Liver (tissue), 9 donors: Measurements from ENCODE around the gene NDUFS2. TPM values are rescaled to one million over a fixed set of nuclear protein-coding genes. Genes with fewer than 3 reads are reported as not detected.

Experiments used
- DNase-seq: peaks from one replicate; pipeline ENCODE4 v3.0.0-alpha.2; 2017; ENCODE audit warnings: low spot score
- H3K27ac ChIP-seq, 2 donors: one replicate each; pipeline ENCODE4 v1.7.0; 2013; ENCODE audit warnings: inconsistent platforms in 2 of 2, low read length in 2 of 2, control low read depth in 1 of 2, low read depth in 1 of 2, mild to moderate bottlenecking in 1 of 2
- H3K27me3 ChIP-seq, 4 donors: one replicate each; pipeline versions ENCODE4 v1.6.1 to v1.7.0; 2013; ENCODE audit warnings: low read length in 3 of 4, inconsistent platforms in 1 of 4, mild to moderate bottlenecking in 1 of 4, moderate library complexity in 1 of 4; ENCODE audit not compliant: control insufficient read depth in 4 of 4, insufficient read depth in 4 of 4
- H3K36me3 ChIP-seq, 4 donors: one replicate each; pipeline versions ENCODE4 v1.6.1 to v1.7.0; 2013; ENCODE audit warnings: low read length in 3 of 4, mild to moderate bottlenecking in 3 of 4, low read depth in 1 of 4, moderate library complexity in 1 of 4; ENCODE audit not compliant: control insufficient read depth in 4 of 4, insufficient read depth in 3 of 4
- H3K4me1 ChIP-seq, 4 donors: one replicate each; pipeline versions ENCODE4 v1.6.1 to v1.7.0; 2013; ENCODE audit warnings: low read length in 3 of 4, mild to moderate bottlenecking in 3 of 4, moderate library complexity in 1 of 4; ENCODE audit not compliant: control insufficient read depth in 4 of 4, insufficient read depth in 4 of 4
- H3K4me3 ChIP-seq, 3 donors: one replicate each; pipeline versions ENCODE4 v1.6.1 to v1.7.0; 2013; ENCODE audit warnings: low read length in 3 of 3, control low read depth in 1 of 3, low read depth in 1 of 3, mild to moderate bottlenecking in 1 of 3
- H3K9ac ChIP-seq, 2 donors: one replicate each; pipeline ENCODE4 v1.7.0; 2013; ENCODE audit warnings: low read length in 2 of 2, mild to moderate bottlenecking in 2 of 2, moderate library complexity in 2 of 2, control low read depth in 1 of 2, low read depth in 1 of 2
- H3K9me3 ChIP-seq, 4 donors: one replicate each; pipeline versions ENCODE4 v1.6.1 to v1.7.0; 2013; ENCODE audit warnings: low read length in 3 of 4; ENCODE audit not compliant: control insufficient read depth in 4 of 4
- CTCF ChIP-seq: fragments of 150-350 bp; IDR thresholded peaks from 2 replicates; pipeline ENCODE4 v1.5.1; 2017; ENCODE audit warnings: improper control_type of control experiment, low read depth, low read length; ENCODE audit not compliant: missing input control
- EGR1 ChIP-seq, 2 donors: IDR thresholded peaks; 2 replicates each; pipeline ENCODE4 v1.6.1; 2016 to 2018; ENCODE audit warnings: antibody characterized with exemption in 2 of 2, low read depth in 2 of 2
- FOXA1 ChIP-seq: IDR thresholded peaks from 2 replicates; pipeline ENCODE4 v1.6.1; 2016; ENCODE audit warnings: antibody characterized with exemption
- FOXA2 ChIP-seq: IDR thresholded peaks from 2 replicates; pipeline ENCODE4 v1.6.1; 2016; ENCODE audit warnings: antibody characterized with exemption
- GABPA ChIP-seq, 2 donors: IDR thresholded peaks in 1 of 2; conservative IDR thresholded peaks in 1 of 2; 2 replicates each; pipeline ENCODE4 v1.6.1; 2016; ENCODE audit warnings: antibody characterized with exemption in 2 of 2, mild to moderate bottlenecking in 1 of 2, moderate library complexity in 1 of 2
- HNF4A ChIP-seq, 2 donors: conservative IDR thresholded peaks; 2 replicates each; pipeline ENCODE4 v1.6.1; 2016; ENCODE audit warnings: antibody characterized with exemption in 2 of 2, mild to moderate bottlenecking in 2 of 2
- HNF4G ChIP-seq: IDR thresholded peaks from 2 replicates; pipeline ENCODE4 v1.6.1; 2016; ENCODE audit warnings: antibody characterized with exemption
- JUND ChIP-seq, 2 donors: IDR thresholded peaks; 2 replicates each; pipeline ENCODE4 v1.6.1; 2016; ENCODE audit warnings: antibody characterized with exemption in 2 of 2
- MAX ChIP-seq: IDR thresholded peaks from 2 replicates; pipeline ENCODE4 v1.6.1; 2016; ENCODE audit warnings: antibody characterized with exemption
- NR2F2 ChIP-seq: IDR thresholded peaks from 2 replicates; pipeline ENCODE4 v1.6.1; 2016; ENCODE audit warnings: antibody characterized with exemption
- RAD21 ChIP-seq, 2 donors: IDR thresholded peaks; 2 replicates each; pipeline ENCODE4 v1.6.1; 2016; ENCODE audit warnings: antibody characterized with exemption in 2 of 2, mild to moderate bottlenecking in 2 of 2
- REST ChIP-seq: IDR thresholded peaks from 2 replicates; pipeline ENCODE4 v1.6.1; 2016; ENCODE audit warnings: antibody characterized with exemption, mild to moderate bottlenecking
- RXRA ChIP-seq, 2 donors: IDR thresholded peaks; 2 replicates each; pipeline ENCODE4 v1.6.1; 2017 to 2018; ENCODE audit warnings: antibody characterized with exemption in 2 of 2, mild to moderate bottlenecking in 1 of 2
- SP1 ChIP-seq: IDR thresholded peaks from 2 replicates; pipeline ENCODE4 v1.6.1; 2018; ENCODE audit warnings: antibody characterized with exemption, mild to moderate bottlenecking
- TAF1 ChIP-seq: conservative IDR thresholded peaks from 2 replicates; pipeline ENCODE4 v1.6.1; 2016; ENCODE audit warnings: antibody characterized with exemption, mild to moderate bottlenecking
- YY1 ChIP-seq: IDR thresholded peaks from 2 replicates; pipeline ENCODE4 v1.6.1; 2016; ENCODE audit warnings: antibody characterized with exemption, mild to moderate bottlenecking
- WGBS: extraction: QIAGEN DNeasy Blood & Tissue Kit; methylation state at CpG from one replicate; pipeline ENCODE4 v1.1.7; 2013; 5-methylcytosine and 5-hydroxymethylcytosine counted together
- polyA plus RNA-seq, 2 donors: library from polyadenylated mRNA; stranded (reverse) in 1 of 2; unstranded in 1 of 2; fragments of 200-250 nt in 1 of 2; fragments of >200 nt in 1 of 2; fragmentation: Nextera tagmentation in 1 of 2; extraction: Ambion mirVana in 1 of 2; gene quantifications; one replicate each; pipeline versions ENCODE4 v1.2.1 to v1.2.3, GENCODE V29; 2013 to 2015
- total RNA-seq, 2 donors: library from RNA; depleted of rRNA; stranded (reverse); fragments of >200 nt; gene quantifications; one replicate each; pipeline ENCODE4 v1.2.3, GENCODE V29; 2014
- TF ChIP-seq, protein P1 (sequence below): IDR thresholded peaks from 2 replicates; pipeline ENCODE4 v1.6.1; 2016; ENCODE audit warnings: antibody characterized with exemption
- TF ChIP-seq, protein P2 (sequence below): IDR thresholded peaks from 2 replicates; pipeline ENCODE4 v1.6.1; 2016; ENCODE audit warnings: antibody characterized with exemption
- donor health status: healthy.
- donor health status: healthy.
- donor health status: healthy.
- donor health status: healthy.
- donor health status: healthy.

Gene NDUFS2
- total and polyA plus RNA-seq, 4 donors = 93.3 to 167 (median 120) TPM

DNA sequence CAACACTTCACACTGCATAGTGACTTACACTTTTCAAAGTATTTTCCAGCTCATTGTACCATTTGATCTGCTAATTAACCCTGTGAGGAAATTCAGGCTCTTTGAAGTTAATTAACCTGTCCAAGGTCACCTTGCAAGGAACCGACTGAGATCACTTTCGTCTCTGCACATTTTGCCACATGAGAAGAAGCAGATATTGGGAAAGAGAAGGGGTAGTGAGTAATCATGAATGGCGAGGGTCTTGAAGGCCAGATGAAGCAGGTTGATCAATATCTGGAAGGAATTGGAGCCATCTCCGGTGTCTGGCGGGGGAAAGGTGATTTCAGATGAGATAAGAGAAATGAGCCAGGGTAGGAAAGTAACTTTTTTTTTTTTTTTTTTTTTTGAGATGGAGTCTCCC lies 17.8 kb downstream of the NDUFS2 start (continued):
- TF ChIP-seq NR2F2 = no peak

DNA sequence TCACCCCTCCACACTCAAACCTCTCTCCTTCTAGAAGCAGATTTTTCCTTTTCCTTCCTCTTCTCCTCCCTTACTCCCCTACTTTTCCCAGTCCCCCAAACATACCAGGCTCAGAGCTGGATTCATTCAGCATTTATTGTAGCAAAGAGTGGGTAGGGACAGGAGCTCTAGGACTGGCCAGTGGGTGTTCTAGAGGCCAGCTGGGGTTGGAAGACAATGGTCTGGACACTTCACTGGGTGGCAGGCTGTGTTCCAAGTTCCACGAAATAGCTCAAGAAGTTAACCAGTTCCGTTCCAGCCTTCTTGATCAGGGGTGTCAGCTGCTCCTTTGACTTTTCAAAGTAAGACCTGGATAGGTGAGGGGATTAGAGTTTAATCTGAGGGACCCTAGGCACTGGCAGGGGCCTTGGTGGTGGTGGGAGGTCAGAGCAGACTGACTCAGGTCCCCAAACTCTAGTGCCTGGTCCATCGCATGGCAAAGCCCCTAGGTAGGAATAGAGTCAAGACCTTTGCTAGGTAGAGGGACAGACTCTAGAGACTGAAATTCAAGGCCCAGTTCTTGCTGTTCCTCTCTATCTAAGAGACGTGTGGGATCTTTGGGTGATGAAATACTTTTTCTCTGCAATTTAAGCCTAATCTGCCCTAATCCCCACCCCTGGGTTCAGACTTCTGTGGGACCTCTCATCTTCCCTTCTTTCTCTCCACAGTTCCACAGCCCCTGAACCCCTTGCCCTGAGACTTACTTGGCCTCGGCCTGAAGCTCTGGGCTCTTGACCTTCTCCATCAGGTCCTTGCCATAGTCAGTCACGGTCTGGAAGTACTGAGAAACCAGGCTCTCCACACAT lies 20.2 kb downstream of the NDUFS2 start:
- WGBS = 34% methylated on average over 6 of the region's 6 CpGs

More for the DNA sequence above, 20.2 kb downstream of the NDUFS2 start:
- Histone ChIP-seq H3K36me3 (peaks cover 0 to 6% (median 0%) of the 10 kb centered on the region in 4 donors), H3K4me1 (peaks cover 3 to 54% (median 33%) of the 10 kb centered on the region in 4 donors), H3K9me3 (no peaks in the 10 kb centered on the region), H3K27me3 (no peaks in the 10 kb centered on the region), H3K4me3 (peak overlapping the region; percentile 68 to 96 (median 84)), H3K27ac (peak overlapping the region; percentile 93 to 100), H3K9ac (peak overlapping the region; percentile 71 to 96)
- DNase-seq = no peak
- TF ChIP-seq SP1 (no peak), GABPA (IDR thresholded peaks at IDR 0.05 in 1 of 2, conservative IDR thresholded peaks at IDR 0.05 in 1 of 2) (no peak), RXRA (IDR thresholded peaks at IDR 0.05) (no peak), FOXA2 (no peak), FOXA1 (no peak), EGR1 (IDR thresholded peaks at IDR 0.05; ENCODE audit: low read depth in 2 of 2) (no peak), TAF1 (no peak), YY1 (no peak), MAX (no peak), CTCF (no peak), HNF4G (no peak), HNF4A (conservative IDR thresholded peaks at IDR 0.05) (no peak), REST (no peak), JUND (IDR thresholded peaks at IDR 0.05) (no peak), RAD21 (IDR thresholded peaks at IDR 0.05) (no peak), NR2F2 (no peak)
- TF ChIP-seq, protein P1, sequence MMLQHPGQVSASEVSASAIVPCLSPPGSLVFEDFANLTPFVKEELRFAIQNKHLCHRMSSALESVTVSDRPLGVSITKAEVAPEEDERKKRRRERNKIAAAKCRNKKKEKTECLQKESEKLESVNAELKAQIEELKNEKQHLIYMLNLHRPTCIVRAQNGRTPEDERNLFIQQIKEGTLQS = no peak
- TF ChIP-seq, protein P2, sequence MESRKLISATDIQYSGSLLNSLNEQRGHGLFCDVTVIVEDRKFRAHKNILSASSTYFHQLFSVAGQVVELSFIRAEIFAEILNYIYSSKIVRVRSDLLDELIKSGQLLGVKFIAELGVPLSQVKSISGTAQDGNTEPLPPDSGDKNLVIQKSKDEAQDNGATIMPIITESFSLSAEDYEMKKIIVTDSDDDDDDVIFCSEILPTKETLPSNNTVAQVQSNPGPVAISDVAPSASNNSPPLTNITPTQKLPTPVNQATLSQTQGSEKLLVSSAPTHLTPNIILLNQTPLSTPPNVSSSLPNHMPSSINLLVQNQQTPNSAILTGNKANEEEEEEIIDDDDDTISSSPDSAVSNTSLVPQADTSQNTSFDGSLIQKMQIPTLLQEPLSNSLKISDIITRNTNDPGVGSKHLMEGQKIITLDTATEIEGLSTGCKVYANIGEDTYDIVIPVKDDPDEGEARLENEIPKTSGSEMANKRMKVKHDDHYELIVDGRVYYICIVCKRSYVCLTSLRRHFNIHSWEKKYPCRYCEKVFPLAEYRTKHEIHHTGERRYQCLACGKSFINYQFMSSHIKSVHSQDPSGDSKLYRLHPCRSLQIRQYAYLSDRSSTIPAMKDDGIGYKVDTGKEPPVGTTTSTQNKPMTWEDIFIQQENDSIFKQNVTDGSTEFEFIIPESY = no peak
